ENCODE results near the gene AKR1C3.
"Not testable (repeated sequence)": the region's sequence is repeated elsewhere in the genome, so short reads cannot be mapped to it uniquely, and the experiment has no call there.

Gene AKR1C3
- 1.3 to 5.0 (median 1.9) reads per million in 4 donors for total RNA-seq

- DNase-seq, result peak in 1 of 5 donors; percentile 42
Observed at GRCh38 chr10:5094265-5095205, at the start of gene AKR1C3. Gene AKR1C3, plus strand, starts transcription at chr10:5094414. Its CDS starts 31 bp downstream, at chr10:5094445.

GRCh38 chr10:5045095-5045494, 49.1 kb upstream of the AKR1C3 start:
- DNase-seq, result no peak

- DNase-seq, result no peak
Observed at GRCh38 chr10:5046410-5046809, 47.8 kb upstream of the AKR1C3 start.

- DNase-seq, result not testable (repeated sequence)
Observed at GRCh38 chr10:5047055-5047454, 47.2 kb upstream of the AKR1C3 start.

- no peak for DNase-seq
Observed at GRCh38 chr10:5047912-5048628, 46.1 kb upstream of the AKR1C3 start.

- not testable (repeated sequence) for DNase-seq
Observed at GRCh38 chr10:5052951-5053500, 41.2 kb upstream of the AKR1C3 start.

GRCh38 chr10:5054831-5055230, 39.4 kb upstream of the AKR1C3 start:
- DNase-seq, result not testable (repeated sequence)

- not testable (repeated sequence) for DNase-seq
Observed at GRCh38 chr10:5059267-5059666, 34.9 kb upstream of the AKR1C3 start.

GRCh38 chr10:5060791-5061190, 33.4 kb upstream of the AKR1C3 start:
- DNase-seq, result not testable (repeated sequence)

- no peak for DNase-seq
Observed at GRCh38 chr10:5064656-5065055, 29.6 kb upstream of the AKR1C3 start.

- DNase-seq, result no peak
Observed at GRCh38 chr10:5068274-5068984, 25.8 kb upstream of the AKR1C3 start.

- no peak for DNase-seq
Observed at GRCh38 chr10:5070648-5071410, 23.4 kb upstream of the AKR1C3 start.

GRCh38 chr10:5071411-5072198, 22.6 kb upstream of the AKR1C3 start:
- no peak for DNase-seq

GRCh38 chr10:5073659-5074058, 20.6 kb upstream of the AKR1C3 start:
- no peak for DNase-seq

- DNase-seq, result no peak
Observed at GRCh38 chr10:5076615-5077014, 17.6 kb upstream of the AKR1C3 start.

GRCh38 chr10:5078547-5079180, 15.6 kb upstream of the AKR1C3 start:
- DNase-seq, result no peak

GRCh38 chr10:5079306-5079830, 14.8 kb upstream of the AKR1C3 start:
- DNase-seq, result no peak

- no peak for DNase-seq
Observed at GRCh38 chr10:5079836-5080235, 14.4 kb upstream of the AKR1C3 start.

GRCh38 chr10:5081091-5081490, 13.1 kb upstream of the AKR1C3 start:
- DNase-seq, result no peak

GRCh38 chr10:5088703-5089261, 5.4 kb upstream of the AKR1C3 start:
- DNase-seq, result no peak

Measured in T-helper 1 cell (primary cell).